Epithelial cell of prostate (primary cell): ENCODE measurements around the gene CBARP.
"Not testable (repeated sequence)": the region's sequence is repeated elsewhere in the genome, so short reads cannot be mapped to it uniquely, and the experiment has no call there.

Source experiments
- DNase-seq: peaks from one replicate; pipeline ENCODE4 v3.0.0-alpha.2; 2011; ENCODE audit warnings: low read depth, low spot score
- H3K27ac ChIP-seq: fragments of 450-650 bp; 2 replicates; pipeline ENCODE4 v1.5.1; 2017; ENCODE audit warnings: mild to moderate bottlenecking

Gene CBARP

DNA sequence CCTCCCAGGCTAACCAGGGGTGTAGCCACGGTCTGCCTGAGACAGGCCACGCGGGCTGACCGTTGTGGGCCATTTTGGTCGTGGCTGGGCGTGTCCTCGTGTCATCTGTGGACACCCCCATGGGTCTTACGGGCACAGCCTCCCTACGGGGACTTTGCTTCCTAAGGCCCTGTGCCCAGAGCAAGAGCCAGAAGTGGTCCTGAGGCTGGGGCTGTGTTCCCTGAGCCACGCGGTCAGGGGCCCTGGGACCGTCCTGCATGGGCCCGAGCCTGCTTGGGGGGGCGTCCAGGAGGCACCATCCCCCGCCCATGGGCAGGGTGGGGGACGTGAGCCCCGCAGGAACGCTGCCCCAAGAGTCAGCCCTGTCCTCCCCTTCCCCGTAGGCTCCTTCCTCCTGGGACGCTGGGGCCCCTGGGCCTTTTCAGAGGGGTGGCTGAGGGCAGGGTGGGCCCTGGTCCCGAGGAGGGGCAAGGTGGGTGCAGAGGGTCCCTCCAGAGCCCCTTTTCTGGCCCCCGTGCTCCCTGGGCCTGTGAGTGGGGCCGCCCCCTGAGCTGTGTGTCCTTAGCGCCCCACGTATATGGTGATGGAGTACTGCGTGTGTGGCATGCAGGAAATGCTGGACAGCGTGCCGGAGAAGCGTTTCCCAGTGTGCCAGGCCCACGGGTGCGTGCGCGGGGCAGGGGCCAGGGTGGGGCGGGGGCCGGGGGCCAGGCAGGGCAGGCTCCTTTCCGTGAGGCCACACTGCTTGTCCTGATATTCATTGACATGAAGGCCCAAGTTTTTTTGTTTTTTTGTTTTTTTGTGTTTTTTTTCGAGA lies 18.8 kb downstream of the CBARP start:
- no peak overlapping the region for H3K27ac ChIP-seq
- no peak for DNase-seq

DNA sequence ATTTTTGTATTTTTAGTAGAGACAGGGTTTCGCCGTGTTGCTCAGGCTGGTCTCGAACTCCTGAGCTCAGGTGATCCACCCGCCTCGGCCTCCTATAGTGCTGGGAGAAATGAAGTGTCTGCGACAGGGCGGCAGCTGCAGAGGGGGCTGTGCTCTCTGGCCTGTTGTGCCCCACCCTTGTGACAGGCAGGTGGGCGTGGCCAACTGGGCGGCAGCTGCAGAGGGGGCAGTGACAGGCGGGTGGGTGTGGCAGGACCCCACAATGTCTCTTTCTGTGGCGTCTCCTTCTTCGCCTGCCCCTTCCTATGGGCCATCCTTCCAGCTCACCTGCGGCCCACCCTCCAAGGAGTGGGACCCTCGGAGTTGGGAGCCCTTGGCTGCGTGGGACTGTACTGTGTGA lies 20.4 kb downstream of the CBARP start:
- DNase-seq, result no peak
- H3K27ac ChIP-seq, result no peak overlapping the region

DNA sequence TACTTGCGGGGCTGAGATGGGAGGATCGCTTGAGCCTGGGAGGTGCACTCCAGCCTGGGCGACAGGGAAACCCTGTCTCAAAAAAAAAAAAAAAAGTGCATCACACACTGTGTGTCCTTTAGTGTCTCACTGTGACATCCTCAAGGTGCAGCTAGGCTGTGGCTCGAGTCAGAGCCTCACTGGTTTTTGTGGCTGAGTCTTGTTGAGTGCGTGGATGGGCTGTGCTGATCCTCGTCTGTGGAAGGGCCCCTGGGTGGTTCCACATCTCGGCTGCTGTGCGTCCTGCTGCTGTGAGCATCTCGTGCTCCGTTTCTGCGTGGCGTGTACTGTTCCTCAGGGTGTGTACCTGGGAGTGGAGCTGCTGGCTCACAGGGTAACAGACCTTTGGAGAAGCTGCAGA lies 21.0 kb downstream of the CBARP start:
- peak overlapping the region; percentile 97 for H3K27ac ChIP-seq
- no peak for DNase-seq

DNA sequence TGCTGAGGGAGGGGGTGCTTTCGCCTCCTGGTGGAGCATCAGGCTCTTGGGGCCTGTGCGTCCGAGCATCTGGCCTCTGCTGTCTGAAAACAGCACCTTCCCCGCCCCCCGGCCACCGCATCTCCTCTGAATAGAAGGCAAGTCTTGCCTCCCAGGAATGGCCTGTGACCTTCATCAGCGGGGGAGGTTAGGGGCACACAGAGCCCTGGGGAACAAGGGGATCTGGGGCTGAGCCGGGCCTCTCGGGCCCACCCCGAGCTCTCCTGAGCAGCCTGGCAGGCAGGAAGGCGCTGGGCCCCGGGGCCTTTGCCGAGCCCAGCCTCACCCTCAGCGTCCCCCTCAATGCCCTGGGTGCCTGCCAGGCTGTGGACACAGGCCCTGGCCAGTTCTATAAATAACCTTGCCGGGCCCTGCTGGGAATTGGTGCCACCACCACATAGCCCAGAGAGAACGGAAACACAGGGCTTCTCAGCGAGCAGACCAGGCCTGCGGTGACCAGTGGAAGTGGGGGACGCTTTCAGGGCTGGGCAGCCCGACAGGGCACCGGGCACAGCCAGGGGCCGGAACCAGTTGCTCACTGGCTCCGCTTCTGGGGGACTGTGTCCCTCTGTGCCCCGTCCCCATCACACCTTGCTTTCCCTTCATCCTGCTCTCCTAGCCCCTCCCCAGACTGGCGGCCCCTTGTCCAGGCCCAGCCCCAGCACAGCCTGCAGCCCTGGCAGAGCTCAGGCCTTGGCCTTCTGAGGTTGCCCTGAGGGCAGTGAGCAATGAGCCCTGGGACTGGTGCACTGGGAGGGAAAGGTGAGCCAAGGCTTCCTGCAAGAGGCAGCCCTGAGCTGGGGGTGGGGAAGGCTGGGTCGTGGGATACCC lies 22.7 kb downstream of the CBARP start:
- DNase-seq, result no peak
- H3K27ac ChIP-seq, result peak overlapping the region; percentile 97

DNA sequence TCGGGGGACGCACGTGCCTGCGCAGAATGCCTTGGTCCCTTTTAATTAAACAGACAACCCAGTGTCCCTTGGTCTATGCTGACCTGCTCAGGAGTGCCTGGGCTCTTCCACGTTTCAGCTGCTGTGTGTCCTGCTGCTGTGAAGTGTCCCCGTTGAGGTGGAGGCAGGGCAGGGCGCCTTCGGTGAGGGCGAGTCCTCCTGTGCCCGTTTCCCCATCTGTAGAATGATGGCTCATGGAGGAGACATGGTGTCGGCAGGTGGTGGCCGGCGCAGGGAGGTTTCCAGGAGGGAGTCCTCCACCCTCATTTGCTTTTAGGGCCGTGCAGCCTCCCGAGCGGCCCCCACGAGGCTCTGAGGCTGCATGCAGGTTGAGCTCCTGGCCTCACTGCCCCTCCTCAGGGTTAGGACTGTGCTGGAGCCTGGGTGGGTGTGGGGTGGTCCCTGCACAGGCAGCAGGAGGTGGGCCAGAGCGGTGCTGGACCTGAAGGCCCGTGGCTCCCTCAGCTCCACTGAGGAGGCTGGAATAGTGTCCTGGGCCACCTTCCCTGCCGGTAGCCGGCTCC lies 23.4 kb downstream of the CBARP start:
- no peak for DNase-seq
- peak overlapping the region; percentile 97 for H3K27ac ChIP-seq

DNA sequence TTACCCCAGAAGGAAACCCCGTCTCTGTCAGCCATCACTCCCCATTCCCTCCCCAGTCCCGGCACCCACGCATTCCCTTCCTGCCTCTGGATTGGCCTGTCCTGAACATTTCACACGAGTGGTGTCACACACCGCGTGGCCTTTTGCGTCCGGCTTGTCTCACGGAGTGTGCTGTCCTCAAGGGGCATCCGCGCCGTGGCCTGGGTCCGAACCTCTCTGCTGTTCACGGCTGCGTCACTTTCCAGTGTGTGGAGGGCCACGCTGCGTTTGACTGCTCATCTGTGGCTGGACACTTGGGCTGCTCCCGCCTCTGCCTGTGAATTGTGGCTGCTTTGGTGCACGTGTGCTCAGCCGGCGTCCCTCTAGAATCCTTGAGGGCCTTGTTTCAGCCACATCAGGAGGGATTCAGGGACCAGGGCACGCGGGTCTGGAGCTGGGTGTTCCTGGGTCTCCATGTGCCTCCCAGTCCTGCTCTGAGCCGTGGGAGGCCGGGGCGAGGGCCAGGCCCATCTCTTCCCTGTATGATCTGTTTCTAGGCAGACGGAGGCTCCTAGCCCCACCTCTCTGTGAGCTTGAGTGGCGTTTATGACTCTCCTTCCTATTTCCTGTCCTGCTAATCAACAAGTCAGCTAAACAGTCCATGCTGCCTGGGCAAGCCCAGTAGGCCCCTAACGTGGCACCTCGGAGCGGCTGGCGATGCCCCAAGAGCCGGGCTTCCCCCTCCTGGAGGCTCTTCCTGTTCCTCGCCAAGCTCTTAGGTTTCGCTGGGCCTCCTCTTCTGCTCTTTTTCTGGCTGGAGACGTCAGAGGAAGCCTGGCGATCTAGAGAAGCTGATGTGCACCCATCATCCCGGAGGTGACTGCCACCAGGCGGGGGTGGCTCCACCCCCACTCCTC lies 24.2 kb downstream of the CBARP start:
- DNase-seq, result peak; percentile 89
- H3K27ac ChIP-seq, result peak overlapping the region; percentile 97

DNA sequence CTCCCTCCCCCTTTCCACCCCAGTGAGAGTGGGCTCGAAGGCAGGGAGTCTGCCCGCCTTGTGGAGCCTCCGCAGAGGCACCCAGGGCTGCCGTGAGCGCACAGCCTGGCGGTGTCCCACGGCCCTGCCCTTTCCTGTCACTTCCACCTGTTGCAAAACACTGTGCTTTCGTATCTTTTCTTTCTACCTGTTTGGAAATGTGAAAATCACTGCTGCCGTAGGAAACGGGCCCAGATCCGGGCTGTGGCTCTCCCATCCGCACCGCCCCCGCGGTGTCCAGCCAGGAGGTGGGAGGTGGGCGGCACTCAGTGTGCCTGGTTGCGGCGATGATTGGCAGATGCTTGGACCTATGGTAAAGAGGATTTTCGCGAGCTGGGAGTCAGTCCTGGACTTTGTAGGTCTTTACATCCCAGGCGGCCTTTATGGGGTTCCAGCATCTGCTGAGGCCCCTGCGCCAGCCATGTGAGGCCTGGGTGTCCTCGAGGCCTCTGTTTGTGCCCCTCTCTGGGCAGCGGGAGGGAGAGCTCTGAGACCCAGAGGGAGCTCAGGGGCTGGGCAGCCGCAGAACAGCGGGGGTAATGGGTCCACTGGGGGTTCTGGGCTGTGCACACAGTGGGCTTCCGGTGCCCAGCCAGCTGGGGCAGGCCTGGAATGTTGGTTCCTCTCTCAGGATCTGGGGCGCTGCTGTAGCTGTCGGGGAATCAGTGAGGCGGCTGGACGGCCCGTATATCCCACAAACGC lies 26.1 kb downstream of the CBARP start:
- DNase-seq, result no peak
- H3K27ac ChIP-seq, result peak overlapping the region; percentile 97

DNA sequence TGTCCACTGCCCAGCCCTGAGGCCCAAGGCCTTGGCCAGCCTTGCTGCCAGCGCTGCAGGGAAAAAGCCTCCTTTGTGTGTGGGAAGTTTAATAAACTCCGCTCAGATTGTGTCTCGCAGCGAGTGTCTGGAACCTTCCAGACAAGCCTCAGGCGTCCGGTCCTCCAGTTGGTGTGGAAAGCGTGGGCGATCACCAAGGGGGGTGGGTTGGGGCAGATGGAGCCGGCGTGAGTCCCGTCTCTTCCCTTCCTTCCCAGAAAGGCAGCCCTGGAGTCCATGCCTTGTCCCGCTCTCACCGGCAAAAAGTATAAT lies 27.6 kb downstream of the CBARP start:
- peak overlapping the region; percentile 97 for H3K27ac ChIP-seq

DNA sequence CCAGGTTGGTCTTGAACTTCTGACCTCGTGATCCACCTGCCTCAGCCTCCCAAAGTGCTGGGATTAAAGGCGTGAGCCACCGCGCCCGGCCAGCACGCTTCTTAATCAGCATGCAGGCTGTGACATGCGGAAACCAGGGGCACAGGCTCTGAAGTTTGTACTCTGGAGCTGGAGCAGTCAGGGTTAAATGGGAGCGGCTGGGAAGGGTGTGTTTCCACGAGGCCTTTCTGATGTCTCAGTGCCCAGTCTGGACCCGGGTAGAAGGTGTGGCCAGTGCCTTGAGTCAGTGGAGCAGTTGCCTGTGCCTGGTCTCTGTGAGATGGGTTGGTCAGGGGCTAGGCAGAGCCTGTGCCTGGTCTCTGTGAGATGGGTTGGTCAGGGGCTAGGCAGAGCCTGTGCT lies 29.0 kb downstream of the CBARP start:
- peak overlapping the region; percentile 97 for H3K27ac ChIP-seq
- peak; percentile 60 for DNase-seq

More for the DNA sequence above, 27.6 kb downstream of the CBARP start:
- no peak for DNase-seq

DNA sequence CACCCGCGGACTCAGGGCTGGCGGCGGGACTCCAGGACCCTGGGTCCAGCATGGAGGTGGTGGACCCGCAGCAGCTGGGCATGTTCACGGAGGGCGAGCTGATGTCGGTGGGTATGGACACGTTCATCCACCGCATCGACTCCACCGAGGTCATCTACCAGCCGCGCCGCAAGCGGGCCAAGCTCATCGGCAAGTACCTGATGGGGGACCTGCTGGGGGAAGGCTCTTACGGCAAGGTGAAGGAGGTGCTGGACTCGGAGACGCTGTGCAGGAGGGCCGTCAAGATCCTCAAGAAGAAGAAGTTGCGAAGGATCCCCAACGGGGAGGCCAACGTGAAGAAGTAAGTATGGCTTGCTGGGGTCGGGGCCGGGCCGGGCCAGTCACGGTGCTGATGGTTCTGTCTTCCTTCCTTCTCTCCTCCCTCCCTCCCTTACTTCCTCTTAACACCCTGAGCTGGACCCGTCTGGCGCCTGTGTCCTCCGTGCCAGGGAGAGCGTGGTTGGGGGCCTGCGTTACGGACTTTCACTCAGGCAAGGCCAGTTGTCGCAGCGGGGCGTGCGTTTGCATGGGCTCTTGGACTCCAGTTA lies 30.8 kb downstream of the CBARP start:
- H3K27ac ChIP-seq, result peak overlapping the region; percentile 97
- DNase-seq, result no peak

DNA sequence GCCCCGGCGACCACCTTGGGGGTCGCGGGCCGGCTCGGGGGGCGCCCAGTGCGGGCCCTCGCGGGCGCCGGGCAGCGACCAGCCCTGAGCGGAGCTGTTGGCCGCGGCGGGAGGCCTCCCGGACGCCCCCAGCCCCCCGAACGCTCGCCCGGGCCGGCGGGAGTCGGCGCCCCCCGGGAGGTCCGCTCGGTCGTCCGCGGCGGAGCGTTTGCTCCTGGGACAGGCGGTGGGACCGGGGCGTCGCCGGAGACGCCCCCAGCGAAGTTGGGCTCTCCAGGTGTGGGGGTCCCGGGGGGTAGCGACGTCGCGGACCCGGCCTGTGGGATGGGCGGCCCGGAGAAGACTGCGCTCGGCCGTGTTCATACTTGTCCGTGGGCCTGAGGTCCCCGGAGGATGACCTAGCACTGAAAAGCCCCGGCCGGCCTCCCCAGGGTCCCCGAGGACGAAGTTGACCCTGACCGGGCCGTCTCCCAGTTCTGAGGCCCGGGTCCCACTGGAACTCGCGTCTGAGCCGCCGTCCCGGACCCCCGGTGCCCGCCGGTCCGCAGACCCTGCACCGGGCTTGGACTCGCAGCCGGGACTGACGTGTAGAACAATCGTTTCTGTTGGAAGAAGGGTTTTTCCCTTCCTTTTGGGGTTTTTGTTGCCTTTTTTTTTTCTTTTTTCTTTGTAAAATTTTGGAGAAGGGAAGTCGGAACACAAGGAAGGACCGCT lies 31.5 kb downstream of the CBARP start:
- DNase-seq, result no peak
- H3K27ac ChIP-seq, result peak overlapping the region; percentile 97

DNA sequence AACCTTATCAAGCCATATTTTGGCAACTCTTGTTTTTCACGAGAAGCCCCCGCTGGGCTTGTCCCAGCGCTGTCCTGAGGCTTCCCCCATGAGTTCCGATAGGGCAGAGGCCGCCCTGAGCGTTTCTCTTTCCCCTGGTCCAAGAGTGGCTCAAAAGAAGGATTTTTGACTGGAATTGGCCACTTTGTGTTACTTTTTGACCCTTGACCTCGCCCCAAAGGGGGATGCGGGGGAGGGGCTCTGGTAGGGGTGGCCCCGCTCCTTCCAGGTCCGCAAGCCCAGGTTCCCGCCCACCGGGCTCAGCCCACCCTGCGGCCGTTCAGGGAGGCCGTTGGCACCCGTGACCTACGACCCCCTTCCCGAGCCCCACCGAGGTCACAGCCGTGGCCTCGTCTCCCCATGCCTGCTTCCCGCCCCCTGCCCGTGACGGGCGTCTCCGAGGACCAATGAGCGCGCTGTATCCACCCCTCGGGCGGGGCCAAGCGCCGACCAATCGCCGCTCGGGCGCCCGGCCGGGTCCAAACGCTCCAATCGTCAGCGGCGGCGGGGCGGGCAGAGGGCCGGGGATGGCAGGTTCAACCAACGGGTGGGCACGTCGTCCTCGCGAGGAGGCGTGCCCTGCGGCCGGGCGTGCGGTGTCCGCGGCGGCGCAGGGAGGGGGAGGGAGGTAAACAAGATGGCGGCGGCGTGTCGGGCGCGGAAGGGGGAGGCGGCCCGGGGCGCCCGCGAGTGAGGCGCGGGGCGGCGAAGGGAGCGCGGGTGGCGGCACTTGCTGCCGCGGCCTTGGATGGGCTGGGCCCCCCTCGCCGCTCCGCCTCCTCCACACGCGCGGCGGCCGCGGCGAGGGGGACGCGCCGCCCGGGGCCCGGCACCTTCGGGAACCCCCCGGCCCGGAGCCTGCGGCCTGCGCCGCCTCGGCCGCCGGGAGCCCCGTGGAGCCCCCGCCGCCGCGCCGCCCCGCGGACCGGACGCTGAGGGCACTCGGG lies 32.4 kb downstream of the CBARP start, which contains the start of gene STK11:
TSS of gene STK11 (plus strand) at position 665 of the 986 bp plus-strand sequence. CDS start 1,136 bp downstream, outside the sequence.
- H3K27ac ChIP-seq, result peak within 1 kb of the TSS; percentile 97
- DNase-seq, result peak; percentile 83

DNA sequence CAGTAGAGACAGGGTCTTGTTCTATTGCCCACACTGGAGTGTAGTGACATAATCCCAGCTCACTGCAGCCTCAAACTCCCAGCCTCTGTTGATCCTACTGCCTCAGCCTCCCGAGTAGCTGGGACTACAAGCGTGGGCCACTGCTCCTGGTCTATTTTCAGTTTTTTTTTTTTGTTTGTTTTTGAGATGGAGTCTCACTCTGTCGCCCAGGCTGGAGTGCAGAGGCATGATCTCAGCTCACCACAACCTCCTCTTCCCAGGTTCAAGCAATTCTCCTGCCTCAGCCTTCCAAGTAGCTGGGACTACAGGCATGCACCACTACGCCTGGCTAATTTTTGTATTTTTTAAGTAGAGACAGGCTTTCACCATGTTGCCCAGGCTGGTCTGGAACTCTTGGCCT lies 37.2 kb downstream of the CBARP start:
- not testable (repeated sequence) for DNase-seq, H3K27ac ChIP-seq

DNA sequence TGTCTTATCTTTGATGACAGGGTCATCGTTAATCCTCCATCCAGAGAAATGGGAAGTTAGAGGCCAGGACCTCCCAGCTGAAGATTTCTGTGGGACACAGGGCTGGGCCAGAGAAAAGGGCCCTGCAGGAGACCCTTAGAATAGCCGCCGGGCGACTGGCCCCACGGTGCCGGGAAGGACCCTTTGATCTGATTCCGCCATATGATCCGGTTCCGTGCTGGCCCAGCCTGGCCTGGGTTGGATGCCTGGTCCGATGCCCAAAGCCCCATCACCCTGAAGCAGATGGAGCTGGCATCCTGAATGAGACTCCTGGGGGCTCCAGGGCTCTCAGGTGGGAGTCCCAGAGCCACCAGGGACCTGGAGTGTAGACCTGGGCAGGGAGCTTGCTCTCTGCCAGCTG lies 38.3 kb downstream of the CBARP start:
- DNase-seq, result no peak
- H3K27ac ChIP-seq, result no peak overlapping the region

DNA sequence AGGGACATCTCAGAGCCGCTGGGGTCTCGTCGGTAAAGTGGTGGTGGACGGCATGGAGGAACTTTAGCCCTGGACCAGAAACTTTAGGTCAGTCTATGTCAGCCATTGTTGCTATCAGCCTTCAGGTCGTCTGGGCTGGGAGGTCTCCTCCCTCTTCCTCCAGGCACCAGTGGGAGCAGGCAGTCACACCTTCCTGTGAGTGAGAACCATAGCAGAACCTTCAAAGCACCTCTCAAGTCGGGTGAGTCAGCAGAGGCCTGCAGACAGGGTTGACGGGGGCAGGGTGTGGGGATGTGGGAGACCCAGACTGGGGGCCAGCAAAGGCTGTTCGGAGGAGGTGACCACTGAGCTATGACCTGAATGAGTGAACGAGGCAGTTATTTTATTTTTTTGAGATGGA lies 48.4 kb downstream of the CBARP start:
- no peak for DNase-seq
- no peak overlapping the region for H3K27ac ChIP-seq

DNA sequence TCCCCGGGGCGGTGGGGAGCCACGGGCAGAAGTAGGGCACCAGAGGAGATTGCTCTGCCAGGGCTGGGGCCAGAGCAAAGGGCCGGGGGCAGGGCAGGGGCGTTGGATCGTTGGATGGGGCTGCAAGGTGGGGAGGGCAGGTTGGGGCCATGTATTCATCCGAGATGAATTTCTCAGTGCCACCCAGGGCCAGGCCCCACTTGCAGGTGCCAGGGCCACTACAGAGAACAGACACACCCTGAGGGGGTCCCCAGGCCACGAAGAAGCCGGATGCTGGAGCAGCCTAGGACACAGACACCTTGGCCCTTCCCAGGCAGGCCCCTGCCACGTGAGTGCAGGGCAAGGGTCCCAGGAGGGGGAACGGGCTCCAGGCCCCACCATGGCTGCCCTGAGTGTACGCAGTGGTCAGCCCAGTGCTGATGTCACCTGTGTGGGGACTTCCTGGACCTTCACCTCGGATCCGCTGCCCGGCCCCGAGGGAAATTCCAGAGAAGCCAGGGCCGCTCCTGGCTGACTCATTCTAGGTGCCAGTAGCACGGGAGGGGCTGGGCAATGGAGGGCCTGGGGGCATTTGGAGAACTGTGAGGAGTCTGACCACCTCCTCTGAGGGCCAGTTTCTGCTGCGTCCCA lies 54.1 kb downstream of the CBARP start:
- H3K27ac ChIP-seq, result peak overlapping the region; percentile 97
- DNase-seq, result no peak

DNA sequence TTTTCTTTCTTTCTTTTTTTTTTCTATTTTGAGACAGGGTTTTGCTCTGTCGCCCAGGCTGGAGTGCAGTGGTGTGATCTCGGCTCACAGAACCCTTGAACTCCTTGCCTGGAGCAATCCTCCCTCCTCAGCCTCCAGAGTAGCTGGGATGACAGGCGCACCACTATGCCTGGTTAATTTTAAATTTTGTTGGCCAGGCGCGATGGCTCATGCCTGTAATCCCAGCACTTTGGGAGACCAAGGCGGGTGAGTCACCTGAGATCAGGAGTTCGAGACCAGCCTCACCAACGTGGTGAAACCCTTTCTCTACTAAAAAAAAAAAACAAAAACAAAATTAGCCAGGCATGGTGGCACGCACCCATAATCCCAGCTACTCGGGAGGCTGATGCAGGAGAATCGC lies 55.1 kb downstream of the CBARP start:
- DNase-seq, result no peak
- H3K27ac ChIP-seq, result peak overlapping the region; percentile 97
